SK-N-SH treated with all-trans-retinoic acid at 6 μM for 48 hours (cell line): Measurements from ENCODE around the gene HIVEP2.

Experiments used
- ATAC-seq: fragments of 200-7000 bp; cut with Tn5 transposase; 3 replicates; pipeline ENCODE4 v1.9.1; 2020; ENCODE audit warnings: mild to moderate bottlenecking, moderate library complexity
- ARNTL ChIP-seq: fragments of 450-650 bp; formaldehyde crosslinking; IDR thresholded peaks from 2 replicates; pipeline ENCODE4 v1.5.0; 2020; ENCODE audit warnings: low read depth, mild to moderate bottlenecking, moderate library complexity, borderline replicate concordance
- BACH2 ChIP-seq: fragments of 250-450 bp; sonication (Bioruptor Pico); IDR thresholded peaks from 2 replicates; pipeline ENCODE4 v1.9.0; 2021; ENCODE audit warnings: mild to moderate bottlenecking, borderline replicate concordance
- CSDC2 ChIP-seq: fragments of 250-450 bp; sonication (Bioruptor Pico); IDR thresholded peaks from 2 replicates; pipeline ENCODE4 v1.5.0; 2020; ENCODE audit warnings: mild to moderate bottlenecking, moderate library complexity
- GLIS3 ChIP-seq: fragments of 250-450 bp; sonication (Bioruptor Pico); IDR thresholded peaks from 2 replicates; pipeline ENCODE4 v1.5.0; 2020; ENCODE audit warnings: mild to moderate bottlenecking, moderate library complexity
- ISL1 ChIP-seq: fragments of 250-450 bp; sonication (Bioruptor Pico); IDR thresholded peaks from 2 replicates; pipeline ENCODE4 v2.1.2; 2022; ENCODE audit warnings: mild to moderate bottlenecking, moderate library complexity
- OSR1 ChIP-seq: fragments of 250-450 bp; sonication (Bioruptor Pico); IDR thresholded peaks from 2 replicates; pipeline ENCODE4 v1.8.0; 2022; ENCODE audit warnings: moderate library complexity, mild to moderate bottlenecking, inconsistent platforms
- RARB ChIP-seq: fragments of 250-450 bp; sonication (Bioruptor Pico); IDR thresholded peaks from 2 replicates; pipeline ENCODE4 v1.8.0; 2021; ENCODE audit warnings: mild to moderate bottlenecking, moderate library complexity
- SNAI2 ChIP-seq: fragments of 250-450 bp; sonication (Bioruptor Pico); IDR thresholded peaks from 2 replicates; pipeline ENCODE4 v1.5.0; 2020; ENCODE audit warnings: mild to moderate bottlenecking, moderate library complexity
- TCF4 ChIP-seq: fragments of 250-450 bp; sonication (Bioruptor Pico); IDR thresholded peaks from 2 replicates; pipeline ENCODE4 v1.8.0; 2021; ENCODE audit warnings: mild to moderate bottlenecking, moderate library complexity, borderline replicate concordance
- TOX ChIP-seq: fragments of 250-450 bp; sonication (Bioruptor Pico); IDR thresholded peaks from 2 replicates; pipeline ENCODE4 v1.8.0; 2021; ENCODE audit warnings: mild to moderate bottlenecking, moderate library complexity, borderline replicate concordance
- ZC3H10 ChIP-seq: fragments of 250-450 bp; sonication (Bioruptor Pico); IDR thresholded peaks from 2 replicates; pipeline ENCODE4 v1.5.1; 2021; ENCODE audit warnings: mild to moderate bottlenecking, moderate library complexity
- ZFP3 ChIP-seq: fragments of 250-450 bp; sonication (Bioruptor Pico); IDR thresholded peaks from 2 replicates; pipeline ENCODE4 v1.5.0; 2020; ENCODE audit warnings: mild to moderate bottlenecking, moderate library complexity
- ZFP30 ChIP-seq: fragments of 450-650 bp; formaldehyde crosslinking; IDR thresholded peaks from 2 replicates; pipeline ENCODE4 v1.5.0; 2022; ENCODE audit warnings: mild to moderate bottlenecking, moderate library complexity
- ZNF565 ChIP-seq: fragments of 450-650 bp; formaldehyde crosslinking; conservative IDR thresholded peaks from 2 replicates; pipeline ENCODE4 v1.5.0; 2020; ENCODE audit warnings: low read depth, mild to moderate bottlenecking, moderate library complexity
- ZNF70 ChIP-seq: fragments of 450-650 bp; formaldehyde crosslinking; IDR thresholded peaks from 2 replicates; pipeline ENCODE4 v1.5.0; 2020; ENCODE audit warnings: mild to moderate bottlenecking, moderate library complexity
- ZNF8 ChIP-seq: fragments of 450-650 bp; formaldehyde crosslinking; IDR thresholded peaks from 2 replicates; pipeline ENCODE4 v1.5.0; 2020; ENCODE audit warnings: mild to moderate bottlenecking, moderate library complexity
- TF ChIP-seq, protein P1 (sequence below): fragments of 250-450 bp; sonication (Bioruptor Pico); IDR thresholded peaks from 2 replicates; pipeline ENCODE4 v1.5.1; 2021; ENCODE audit warnings: mild to moderate bottlenecking, moderate library complexity
- TF ChIP-seq, protein P2 (sequence below): fragments of 250-450 bp; sonication (Bioruptor Pico); IDR thresholded peaks from 2 replicates; pipeline ENCODE4 v1.5.0; 2020; ENCODE audit warnings: mild to moderate bottlenecking, moderate library complexity
- TF ChIP-seq, protein P3 (sequence below): fragments of 250-450 bp; sonication (Bioruptor Pico); IDR thresholded peaks from 2 replicates; pipeline ENCODE4 v1.8.0; 2021; ENCODE audit warnings: low read depth, mild to moderate bottlenecking, moderate library complexity, borderline replicate concordance
- TF ChIP-seq, protein P4 (sequence below): fragments of 250-450 bp; sonication (Bioruptor Pico); IDR thresholded peaks from 2 replicates; pipeline ENCODE4 v1.5.1; 2020; ENCODE audit warnings: low read depth, mild to moderate bottlenecking, moderate library complexity

The HIVEP2 gene

DNA sequence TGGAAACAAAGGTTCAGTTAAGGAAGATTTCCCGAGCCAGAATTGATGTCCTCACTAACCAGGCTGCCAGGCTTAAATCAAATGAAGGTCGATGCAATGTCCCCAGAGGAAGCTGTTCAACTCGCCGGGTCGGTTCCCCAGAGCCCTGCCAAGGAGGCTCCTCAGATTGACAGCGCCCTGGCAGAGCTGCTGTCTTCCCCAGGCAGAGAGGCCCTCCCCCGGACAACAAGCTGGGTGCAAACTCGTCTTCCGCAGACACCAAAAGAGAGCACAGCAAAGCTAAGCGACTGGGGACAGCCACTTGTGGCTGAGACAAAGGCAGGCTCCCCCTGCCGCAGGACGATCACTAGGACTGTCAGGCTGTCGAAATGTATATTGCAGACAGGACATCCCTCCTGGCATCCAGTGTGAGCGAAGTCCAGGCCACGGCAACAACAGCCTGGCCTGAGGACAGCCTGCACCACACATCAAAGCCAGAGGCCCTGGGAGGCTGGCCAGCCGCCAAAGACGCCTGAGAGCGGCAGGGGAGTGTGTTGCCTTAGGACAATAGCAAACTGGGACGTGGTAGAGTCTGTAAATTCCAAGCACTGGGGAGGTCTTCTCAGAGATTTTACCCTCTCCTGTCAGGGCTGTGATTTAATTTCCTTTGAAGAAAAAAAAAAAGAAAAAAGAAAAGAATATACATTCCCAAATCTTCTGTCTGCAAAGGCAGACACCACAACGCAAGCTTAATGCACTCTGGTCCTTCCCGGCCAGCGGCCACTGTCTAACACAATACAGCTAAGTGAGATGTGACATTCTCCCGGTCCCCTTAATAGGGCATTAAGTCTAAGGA lies 99.1 kb downstream of the HIVEP2 start:
- ATAC-seq, result peak; percentile 85
- TF ChIP-seq, protein P1, sequence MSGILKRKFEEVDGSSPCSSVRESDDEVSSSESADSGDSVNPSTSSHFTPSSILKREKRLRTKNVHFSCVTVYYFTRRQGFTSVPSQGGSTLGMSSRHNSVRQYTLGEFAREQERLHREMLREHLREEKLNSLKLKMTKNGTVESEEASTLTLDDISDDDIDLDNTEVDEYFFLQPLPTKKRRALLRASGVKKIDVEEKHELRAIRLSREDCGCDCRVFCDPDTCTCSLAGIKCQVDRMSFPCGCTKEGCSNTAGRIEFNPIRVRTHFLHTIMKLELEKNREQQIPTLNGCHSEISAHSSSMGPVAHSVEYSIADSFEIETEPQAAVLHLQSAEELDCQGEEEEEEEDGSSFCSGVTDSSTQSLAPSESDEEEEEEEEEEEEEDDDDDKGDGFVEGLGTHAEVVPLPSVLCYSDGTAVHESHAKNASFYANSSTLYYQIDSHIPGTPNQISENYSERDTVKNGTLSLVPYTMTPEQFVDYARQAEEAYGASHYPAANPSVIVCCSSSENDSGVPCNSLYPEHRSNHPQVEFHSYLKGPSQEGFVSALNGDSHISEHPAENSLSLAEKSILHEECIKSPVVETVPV (CRISPR knock-in tag), result peak; percentile 56; the same call in 1 of the 2 replicates
- TF ChIP-seq SNAI2 (CRISPR knock-in tag) (no peak), RARB (no peak), OSR1 (CRISPR knock-in tag) (no peak), ZFP30 (CRISPR knock-in tag) (no peak), ZC3H10 (CRISPR knock-in tag) (no peak), BACH2 (CRISPR knock-in tag) (no peak), TCF4 (CRISPR knock-in tag) (peak; percentile 43; the same call in 1 of the 2 replicates), ZFP3 (CRISPR knock-in tag) (peak; percentile 88), ZNF8 (CRISPR knock-in tag) (no peak), GLIS3 (0 out of 2 replicates have a peak, but pooled peaks have one; percentile 49), ISL1 (CRISPR knock-in tag) (peak; percentile 85), ZNF70 (no peak)
- TF ChIP-seq, protein P2, sequence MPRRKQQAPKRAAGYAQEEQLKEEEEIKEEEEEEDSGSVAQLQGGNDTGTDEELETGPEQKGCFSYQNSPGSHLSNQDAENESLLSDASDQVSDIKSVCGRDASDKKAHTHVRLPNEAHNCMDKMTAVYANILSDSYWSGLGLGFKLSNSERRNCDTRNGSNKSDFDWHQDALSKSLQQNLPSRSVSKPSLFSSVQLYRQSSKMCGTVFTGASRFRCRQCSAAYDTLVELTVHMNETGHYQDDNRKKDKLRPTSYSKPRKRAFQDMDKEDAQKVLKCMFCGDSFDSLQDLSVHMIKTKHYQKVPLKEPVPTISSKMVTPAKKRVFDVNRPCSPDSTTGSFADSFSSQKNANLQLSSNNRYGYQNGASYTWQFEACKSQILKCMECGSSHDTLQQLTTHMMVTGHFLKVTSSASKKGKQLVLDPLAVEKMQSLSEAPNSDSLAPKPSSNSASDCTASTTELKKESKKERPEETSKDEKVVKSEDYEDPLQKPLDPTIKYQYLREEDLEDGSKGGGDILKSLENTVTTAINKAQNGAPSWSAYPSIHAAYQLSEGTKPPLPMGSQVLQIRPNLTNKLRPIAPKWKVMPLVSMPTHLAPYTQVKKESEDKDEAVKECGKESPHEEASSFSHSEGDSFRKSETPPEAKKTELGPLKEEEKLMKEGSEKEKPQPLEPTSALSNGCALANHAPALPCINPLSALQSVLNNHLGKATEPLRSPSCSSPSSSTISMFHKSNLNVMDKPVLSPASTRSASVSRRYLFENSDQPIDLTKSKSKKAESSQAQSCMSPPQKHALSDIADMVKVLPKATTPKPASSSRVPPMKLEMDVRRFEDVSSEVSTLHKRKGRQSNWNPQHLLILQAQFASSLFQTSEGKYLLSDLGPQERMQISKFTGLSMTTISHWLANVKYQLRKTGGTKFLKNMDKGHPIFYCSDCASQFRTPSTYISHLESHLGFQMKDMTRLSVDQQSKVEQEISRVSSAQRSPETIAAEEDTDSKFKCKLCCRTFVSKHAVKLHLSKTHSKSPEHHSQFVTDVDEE (CRISPR knock-in tag), result peak; percentile 84; the same call in 1 of the 2 replicates
- TF ChIP-seq, protein P3, sequence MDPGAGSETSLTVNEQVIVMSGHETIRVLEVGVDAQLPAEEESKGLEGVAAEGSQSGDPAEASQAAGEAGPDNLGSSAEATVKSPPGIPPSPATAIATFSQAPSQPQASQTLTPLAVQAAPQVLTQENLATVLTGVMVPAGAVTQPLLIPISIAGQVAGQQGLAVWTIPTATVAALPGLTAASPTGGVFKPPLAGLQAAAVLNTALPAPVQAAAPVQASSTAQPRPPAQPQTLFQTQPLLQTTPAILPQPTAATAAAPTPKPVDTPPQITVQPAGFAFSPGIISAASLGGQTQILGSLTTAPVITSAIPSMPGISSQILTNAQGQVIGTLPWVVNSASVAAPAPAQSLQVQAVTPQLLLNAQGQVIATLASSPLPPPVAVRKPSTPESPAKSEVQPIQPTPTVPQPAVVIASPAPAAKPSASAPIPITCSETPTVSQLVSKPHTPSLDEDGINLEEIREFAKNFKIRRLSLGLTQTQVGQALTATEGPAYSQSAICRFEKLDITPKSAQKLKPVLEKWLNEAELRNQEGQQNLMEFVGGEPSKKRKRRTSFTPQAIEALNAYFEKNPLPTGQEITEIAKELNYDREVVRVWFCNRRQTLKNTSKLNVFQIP (CRISPR knock-in tag), result no peak
- TF ChIP-seq, protein P4, sequence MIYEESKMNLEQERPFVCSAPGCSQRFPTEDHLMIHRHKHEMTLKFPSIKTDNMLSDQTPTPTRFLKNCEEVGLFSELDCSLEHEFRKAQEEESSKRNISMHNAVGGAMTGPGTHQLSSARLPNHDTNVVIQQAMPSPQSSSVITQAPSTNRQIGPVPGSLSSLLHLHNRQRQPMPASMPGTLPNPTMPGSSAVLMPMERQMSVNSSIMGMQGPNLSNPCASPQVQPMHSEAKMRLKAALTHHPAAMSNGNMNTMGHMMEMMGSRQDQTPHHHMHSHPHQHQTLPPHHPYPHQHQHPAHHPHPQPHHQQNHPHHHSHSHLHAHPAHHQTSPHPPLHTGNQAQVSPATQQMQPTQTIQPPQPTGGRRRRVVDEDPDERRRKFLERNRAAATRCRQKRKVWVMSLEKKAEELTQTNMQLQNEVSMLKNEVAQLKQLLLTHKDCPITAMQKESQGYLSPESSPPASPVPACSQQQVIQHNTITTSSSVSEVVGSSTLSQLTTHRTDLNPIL (CRISPR knock-in tag), result peak; percentile 56; the same call in 1 of the 2 replicates

DNA sequence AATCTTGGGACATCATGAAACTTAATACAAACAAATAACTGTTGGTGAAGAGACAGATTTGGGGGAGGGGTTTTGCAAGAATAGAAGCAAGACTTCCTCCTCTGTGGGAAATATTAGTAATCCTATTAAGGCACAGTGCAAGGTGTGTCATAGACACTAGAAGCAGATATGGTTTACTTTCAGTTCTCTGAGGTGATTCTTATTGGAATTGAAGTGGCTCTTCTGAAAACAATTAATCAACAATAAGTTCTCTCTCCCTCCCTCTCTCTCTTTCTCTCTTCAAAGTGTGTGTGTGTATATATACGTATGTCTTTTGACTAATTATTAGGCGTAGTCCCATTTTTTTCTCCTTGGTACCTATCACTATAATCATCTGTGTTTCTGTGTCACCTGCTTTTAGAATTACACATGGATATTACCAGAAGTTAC lies 99.8 kb downstream of the HIVEP2 start:
- no peak for ATAC-seq
- TF ChIP-seq ARNTL (no peak), TCF4 (CRISPR knock-in tag) (no peak), OSR1 (CRISPR knock-in tag) (no peak), TOX (CRISPR knock-in tag) (no peak), ZNF8 (CRISPR knock-in tag) (no peak), ZNF565 (no peak), CSDC2 (CRISPR knock-in tag) (no peak)
- TF ChIP-seq, protein P2 (CRISPR knock-in tag), result no peak
- TF ChIP-seq, protein P3 (CRISPR knock-in tag), result no peak
- TF ChIP-seq, protein P1 (CRISPR knock-in tag), result no peak
- TF ChIP-seq, protein P4 (CRISPR knock-in tag), result no peak
